GM12892 (cell line): ENCODE measurements around the gene TAC4.

Experiments
- POLR2A ChIP-seq: IDR thresholded peaks from 2 replicates; pipeline ENCODE4 v1.6.1; 2011; ENCODE audit warnings: low read depth, low read length, control low read depth
- POLR2AphosphoS5 ChIP-seq: IDR thresholded peaks from 2 replicates; pipeline ENCODE4 v1.6.1; 2011; ENCODE audit warnings: low read depth, low read length, control low read depth
- TAF1 ChIP-seq: IDR thresholded peaks from 2 replicates; pipeline ENCODE4 v1.6.1; 2011; ENCODE audit warnings: low read depth, mild to moderate bottlenecking, control low read depth, low read length, borderline replicate concordance

- TF ChIP-seq TAF1 (no peak), POLR2A (no peak), POLR2AphosphoS5 (no peak)
These were observed 44.0 kb upstream of the TAC4 start for GRCh38 chr17:49891694-49892389.
